ENCODE measurements around the gene TP53BP2. TPM values are rescaled to one million over a fixed set of nuclear protein-coding genes. Genes with fewer than 3 reads are reported as not detected.
"Not testable (repeated sequence)": the region's sequence is repeated elsewhere in the genome, so short reads cannot be mapped to it uniquely, and the experiment has no call there.

The TP53BP2 gene
- polyA plus RNA-seq, 1 experiment = 18.6 TPM

- Histone ChIP-seq H3K27me3 (ENCODE audit: control insufficient read depth, insufficient read depth, low read length) (peaks cover 10% of the 10 kb centered on the region), H3K4me3 (ENCODE audit: low read depth, low read length) (no peak overlapping the region), H3K36me3 (ENCODE audit: control insufficient read depth, insufficient read depth, low read length) (no peaks in the 10 kb centered on the region)
- CTCF ChIA-PET = no interaction called here
- POLR2A ChIA-PET = interaction anchor here (0.6 kb wide), 1 partner anchor 15 kb away, joined by 4 read pairs; no protein-coding TSS in a partner anchor
- no peak for TF ChIP-seq CTCF (IDR thresholded peaks at IDR 0.05; ENCODE audit: insufficient read depth, low read depth, low read length)
- no peak for DNase-seq (ENCODE audit: low read depth)
These were observed 26.7 kb upstream of the TP53BP2 start for GRCh38 chr1:223872308-223872901.

DNA sequence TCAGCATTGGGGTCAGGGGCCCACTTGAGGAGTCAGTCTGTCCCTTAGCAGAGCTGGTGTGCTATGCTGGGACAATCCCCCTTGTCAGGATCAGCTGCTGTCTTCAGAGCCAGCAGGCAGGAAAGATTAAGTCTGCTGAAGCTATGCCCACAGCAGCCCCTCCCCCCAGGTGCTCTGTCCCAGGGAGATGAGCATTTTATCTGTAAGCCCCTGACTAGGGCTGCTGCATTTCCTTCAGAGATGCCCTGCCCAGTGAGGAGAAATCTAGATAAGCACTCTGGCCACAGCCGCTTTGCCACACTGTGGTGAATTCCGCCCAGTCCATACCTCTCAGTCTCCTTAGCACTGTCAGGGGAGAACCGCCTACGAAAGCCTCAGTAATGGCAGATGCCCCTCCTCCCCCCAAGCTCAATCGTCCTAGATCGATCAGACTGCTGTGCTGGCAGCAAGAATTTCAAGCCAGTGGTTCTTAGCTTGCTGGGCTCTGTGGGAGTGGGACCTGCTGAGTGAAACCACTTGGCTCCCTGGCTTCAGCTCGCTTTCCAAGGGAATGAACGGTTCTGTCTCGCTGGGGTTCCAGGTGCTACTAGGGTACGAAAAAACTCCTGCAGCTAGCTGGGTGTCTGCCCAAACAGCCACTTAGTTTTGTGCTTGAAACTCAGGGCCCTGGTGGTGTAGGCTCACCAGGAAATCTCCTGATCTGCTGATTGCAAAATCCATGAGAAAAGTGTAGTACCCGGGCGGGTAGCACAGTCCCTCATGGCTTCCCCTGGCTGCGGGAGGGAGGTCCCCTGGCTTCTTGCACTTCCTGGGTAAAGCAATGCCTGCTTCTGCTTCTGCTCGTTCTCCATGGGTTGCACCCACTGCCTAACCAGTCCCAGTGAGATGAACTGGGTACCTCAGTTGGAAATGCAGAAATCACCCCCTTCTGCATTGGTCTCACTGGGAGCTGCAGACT is 25.1 kb upstream of the TP53BP2 start:
- Histone ChIP-seq H3K27me3 (ENCODE audit: control insufficient read depth, insufficient read depth, low read length) (peaks cover 9% of the 10 kb centered on the region), H3K4me3 (ENCODE audit: low read depth, low read length) (no peak overlapping the region), H3K36me3 (ENCODE audit: control insufficient read depth, insufficient read depth, low read length) (no peaks in the 10 kb centered on the region)
- POLR2A ChIA-PET = interaction anchor here (0.6 kb wide), 1 partner anchor 28 kb away, joined by 3 read pairs; no protein-coding TSS in a partner anchor
- no peak for TF ChIP-seq CTCF (IDR thresholded peaks at IDR 0.05; ENCODE audit: insufficient read depth, low read depth, low read length)
- no peak for DNase-seq (ENCODE audit: low read depth)
- CTCF ChIA-PET = interaction anchor here (1.1 kb wide), 1 partner anchor 10 kb away, joined by 4 read pairs; no protein-coding TSS in a partner anchor

DNA sequence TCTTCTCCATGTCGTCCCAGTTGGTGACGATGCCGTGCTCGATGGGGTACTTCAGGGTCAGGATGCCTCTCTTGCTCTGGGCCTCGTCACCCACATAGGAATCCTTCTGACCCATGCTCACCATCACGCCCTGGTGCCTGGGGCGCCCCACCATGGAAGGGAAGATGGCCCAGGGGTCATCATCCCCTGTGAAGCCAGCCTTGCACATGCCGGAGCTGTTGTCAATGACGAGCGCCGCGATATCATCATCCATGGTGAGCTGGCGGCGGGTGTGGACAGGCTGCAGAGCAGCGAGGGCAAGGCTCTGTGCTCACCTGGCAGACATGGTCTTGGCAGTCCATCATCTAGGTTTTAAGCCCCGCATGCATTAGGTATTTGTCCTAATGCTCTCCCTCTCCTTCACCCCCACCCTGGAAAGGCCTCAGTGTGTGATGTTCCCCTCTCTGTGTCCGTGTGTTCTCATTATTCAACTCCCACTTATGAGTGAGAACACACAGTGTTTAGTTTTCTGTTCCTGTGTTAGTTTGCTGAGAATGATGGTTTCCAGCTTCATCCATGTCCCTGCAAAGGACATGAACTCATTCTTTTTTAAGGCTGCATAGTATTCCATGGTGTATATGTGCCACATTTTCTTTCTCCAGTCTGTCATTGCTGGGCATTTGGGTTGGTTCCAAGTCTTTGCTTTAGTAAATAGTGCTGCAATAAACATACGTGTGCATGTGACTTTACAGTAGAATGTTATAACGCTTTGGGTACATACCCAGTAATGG is 19.0 kb upstream of the TP53BP2 start:
- CTCF ChIA-PET = interaction anchor here (0.8 kb wide), 1 partner anchor 18 kb away, joined by 3 read pairs; no protein-coding TSS in a partner anchor
- POLR2A ChIA-PET; H3K4me3 ChIP-seq (ENCODE audit: low read depth, low read length); DNase-seq (ENCODE audit: low read depth); H3K27me3 ChIP-seq (ENCODE audit: control insufficient read depth, insufficient read depth, low read length); H3K36me3 ChIP-seq (ENCODE audit: control insufficient read depth, insufficient read depth, low read length): not testable (repeated sequence)

DNA sequence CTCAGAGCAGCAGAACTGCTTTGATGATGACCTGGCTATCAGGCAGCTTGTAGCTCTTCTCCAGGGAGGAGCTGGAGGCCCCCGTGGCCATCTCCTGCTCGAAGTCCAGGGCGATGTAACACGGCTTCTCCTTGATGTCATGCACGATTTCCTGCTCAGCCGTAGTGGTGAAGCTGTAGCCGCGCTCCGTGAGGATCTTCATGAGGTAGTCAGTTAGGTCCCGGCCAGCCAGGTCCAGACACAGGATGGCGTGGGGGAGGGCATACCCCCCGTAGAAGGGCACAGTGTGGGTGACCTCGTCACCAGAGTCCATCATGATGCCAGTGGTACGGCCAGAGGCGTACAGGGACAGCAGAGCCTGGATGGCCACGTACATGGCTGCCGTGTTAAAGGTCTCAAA is 18.3 kb upstream of the TP53BP2 start:
- TF ChIP-seq CTCF (IDR thresholded peaks at IDR 0.05; ENCODE audit: insufficient read depth, low read depth, low read length) = no peak
- Histone ChIP-seq H3K27me3 (ENCODE audit: control insufficient read depth, insufficient read depth, low read length) (0 out of 2 replicates have a peak, but pooled peaks cover under 1% of the 10 kb centered on the region), H3K36me3 (ENCODE audit: control insufficient read depth, insufficient read depth, low read length) (no peaks in the 10 kb centered on the region), H3K4me3 (ENCODE audit: low read depth, low read length) (no peak overlapping the region)
- no peak for DNase-seq (ENCODE audit: low read depth)
- ChIA-PET CTCF (interaction anchor here (0.8 kb wide), 1 partner anchor 18 kb away, joined by 3 read pairs; no protein-coding TSS in a partner anchor), POLR2A (no interaction called here)

DNA sequence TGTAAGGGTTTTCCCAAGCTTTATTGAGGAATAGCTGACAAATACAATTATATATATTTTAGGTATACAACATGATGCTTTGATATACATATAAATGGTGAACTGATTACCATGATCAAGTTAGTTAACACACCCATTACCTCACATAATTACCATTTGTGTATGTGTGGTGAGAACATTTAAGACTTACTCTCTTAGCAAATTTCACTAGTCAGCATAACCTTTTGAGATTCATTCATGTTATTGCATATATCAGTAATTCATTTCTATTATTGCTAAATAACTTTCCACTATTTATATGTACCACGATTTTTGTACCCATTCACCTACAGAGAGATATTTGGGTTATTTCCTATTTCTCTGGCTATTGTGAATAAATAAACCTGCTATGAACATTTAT is 16.2 kb upstream of the TP53BP2 start:
- H3K4me3 ChIP-seq (ENCODE audit: low read depth, low read length) = no peak overlapping the region
- POLR2A ChIA-PET = no interaction called here
- TF ChIP-seq CTCF (IDR thresholded peaks at IDR 0.05; ENCODE audit: insufficient read depth, low read depth, low read length) = no peak
- no peaks in the 10 kb centered on the region for H3K36me3 ChIP-seq (ENCODE audit: control insufficient read depth, insufficient read depth, low read length)
- no peak for DNase-seq (ENCODE audit: low read depth)
- H3K27me3 ChIP-seq (ENCODE audit: control insufficient read depth, insufficient read depth, low read length) = 0 out of 2 replicates have a peak, but pooled peaks cover 1% of the 10 kb centered on the region
- CTCF ChIA-PET = interaction anchor here (1.3 kb wide), 1 partner anchor 9 kb away, joined by 4 read pairs; no protein-coding TSS in a partner anchor
